ENCODE data around the gene NLRP3.
"Not testable (repeated sequence)": the region's sequence is repeated elsewhere in the genome, so short reads cannot be mapped to it uniquely, and the experiment has no call there.

The NLRP3 gene

GRCh38 chr1:247440001-247440620 is 24.1 kb downstream of the NLRP3 start:
- DNase-seq: no peak

DNA sequence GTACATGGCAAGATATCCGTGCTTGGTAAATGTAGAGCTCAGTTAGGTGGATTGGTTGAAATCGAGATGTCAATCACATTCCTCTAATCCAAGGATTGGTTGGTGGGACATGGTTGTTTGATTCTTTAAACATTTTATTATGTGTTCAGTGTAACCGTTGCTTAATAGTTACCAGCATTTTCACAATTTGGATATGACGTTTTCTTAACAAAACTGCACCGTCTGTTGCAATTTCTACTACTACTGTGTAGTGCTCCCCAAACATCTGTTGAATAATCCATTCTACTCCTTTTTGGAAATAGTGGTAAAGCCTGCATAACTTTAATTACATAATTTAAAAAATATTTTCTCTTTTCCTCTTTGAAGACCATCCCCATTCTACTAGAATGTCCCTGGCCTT is 25.6 kb downstream of the NLRP3 start:
- no peak for DNase-seq

- DNase-seq: no peak
These were observed 26.2 kb downstream of the NLRP3 start for GRCh38 chr1:247442164-247442563.

DNA sequence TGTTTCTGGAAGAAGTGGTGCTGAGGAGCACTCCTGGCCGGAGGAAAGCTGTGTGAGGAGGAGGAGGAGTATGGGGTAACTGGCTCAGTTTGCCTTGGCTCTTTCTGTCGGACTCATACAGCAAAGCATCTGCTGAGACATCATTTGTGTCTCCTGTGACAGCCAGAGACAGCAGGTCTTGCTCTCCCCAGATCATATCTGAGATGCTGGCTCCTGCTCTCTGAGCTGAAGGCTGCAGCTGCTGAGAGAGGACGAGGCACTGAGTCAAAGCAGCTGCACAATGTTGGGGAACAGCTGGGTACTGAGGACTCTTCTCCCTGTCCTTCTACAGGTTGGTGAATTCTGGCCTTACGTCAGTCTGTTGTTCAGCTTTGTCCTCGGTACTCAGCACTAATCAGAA is 27.7 kb downstream of the NLRP3 start:
- no peak for DNase-seq

DNA sequence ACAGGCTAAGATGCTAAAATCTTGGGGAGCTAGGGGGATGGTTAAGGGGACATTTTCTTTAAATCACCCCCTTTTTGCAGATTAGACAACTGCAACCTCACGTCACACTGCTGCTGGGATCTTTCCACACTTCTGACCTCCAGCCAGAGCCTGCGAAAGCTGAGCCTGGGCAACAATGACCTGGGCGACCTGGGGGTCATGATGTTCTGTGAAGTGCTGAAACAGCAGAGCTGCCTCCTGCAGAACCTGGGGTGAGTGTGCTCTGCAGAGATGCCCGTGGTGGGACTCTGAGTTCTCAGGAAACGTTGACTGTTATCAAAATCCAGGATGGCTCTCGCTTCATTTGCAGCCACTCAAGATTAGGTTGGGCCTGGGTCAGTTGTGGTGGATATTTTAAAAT is 28.6 kb downstream of the NLRP3 start:
- no peak for DNase-seq

- no peak for DNase-seq
These were observed 29.8 kb downstream of the NLRP3 start for GRCh38 chr1:247445526-247446356.

- no peak for DNase-seq
These were observed 31.4 kb downstream of the NLRP3 start for GRCh38 chr1:247447162-247447909.

- peak in 2 of 3 experiments; percentile 11 to 58 for DNase-seq
These were observed 32.3 kb downstream of the NLRP3 start for GRCh38 chr1:247448107-247448791.

GRCh38 chr1:247451388-247452010 is 35.5 kb downstream of the NLRP3 start:
- no peak for DNase-seq

- DNase-seq: peak in 1 of 3 experiments; percentile 6
These were observed 36.6 kb downstream of the NLRP3 start for GRCh38 chr1:247452447-247453039.

- DNase-seq: no peak
These were observed 37.3 kb downstream of the NLRP3 start for GRCh38 chr1:247453245-247453644.

DNA sequence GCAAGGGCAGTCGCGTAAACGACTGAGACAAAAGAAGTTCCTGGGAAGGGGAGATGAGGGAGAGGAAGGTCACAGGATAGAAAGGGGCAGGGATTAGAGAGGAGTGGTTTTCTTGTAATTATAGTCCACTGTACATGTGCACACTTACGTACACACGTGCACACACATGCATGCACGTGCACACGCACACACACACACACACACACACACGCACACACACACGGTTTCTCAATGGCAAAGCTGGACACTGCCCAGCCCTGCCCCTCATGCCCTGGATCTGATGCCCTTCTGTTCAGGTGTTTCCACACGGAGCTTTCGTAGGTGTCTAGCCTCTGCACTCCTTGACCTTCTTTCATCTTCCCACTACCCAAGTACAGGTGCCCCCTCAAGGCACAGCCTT is 38.0 kb downstream of the NLRP3 start:
- DNase-seq: no peak

- no peak for DNase-seq
These were observed 40.0 kb downstream of the NLRP3 start for GRCh38 chr1:247456021-247456420.

DNA sequence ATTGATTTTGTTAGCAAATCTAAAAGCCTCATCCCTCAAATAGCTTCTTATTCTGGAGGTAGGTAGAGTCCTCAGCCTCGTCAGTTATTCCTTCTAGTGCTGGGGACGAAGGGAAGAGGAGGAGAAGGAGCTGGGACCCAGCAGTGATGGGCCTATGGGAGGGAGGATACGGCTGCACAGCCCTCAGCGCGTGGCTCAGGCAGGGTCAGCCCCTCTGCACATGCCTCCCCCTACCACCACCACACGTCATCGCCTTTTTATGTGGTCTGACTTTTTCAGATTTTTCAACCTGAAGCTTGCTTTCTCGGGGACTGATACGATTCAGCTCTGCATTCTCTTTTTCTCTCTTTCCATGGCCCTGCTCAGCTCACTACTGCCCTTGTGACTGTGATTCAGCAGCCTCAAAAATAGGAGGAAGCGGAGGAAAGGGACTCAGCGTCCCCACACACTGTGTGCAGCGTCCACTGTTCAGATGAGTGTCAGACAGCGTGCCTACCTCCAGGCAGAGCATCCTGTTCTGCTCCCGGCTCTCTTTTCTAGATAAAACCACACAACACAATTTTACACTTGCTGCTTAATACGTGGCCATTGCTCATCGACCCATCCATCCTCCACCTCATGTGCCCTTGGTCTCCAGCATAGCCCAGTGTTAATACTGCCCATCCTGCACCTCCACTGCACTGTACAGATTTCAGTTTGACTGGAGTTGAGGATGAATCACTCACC is 41.1 kb downstream of the NLRP3 start:
- no peak for DNase-seq

DNA sequence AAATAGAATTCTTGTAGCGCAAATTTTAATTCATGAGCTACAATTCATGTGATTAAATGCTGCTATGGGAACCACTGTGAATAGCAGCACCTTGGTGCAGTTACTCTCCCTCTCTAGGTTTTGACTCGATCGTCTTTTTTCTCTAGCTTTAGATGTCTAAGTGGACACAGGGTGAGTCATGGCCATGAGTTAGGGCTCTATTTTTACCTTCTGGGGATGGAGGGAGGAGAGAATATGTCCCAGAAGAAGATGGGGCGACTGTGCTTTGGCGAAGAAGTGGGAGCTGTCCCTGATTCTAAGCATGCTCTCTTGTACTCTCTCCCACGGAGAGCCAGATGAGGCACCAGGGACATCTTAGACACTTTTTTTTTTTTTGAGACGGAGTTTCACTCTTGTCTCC is 43.5 kb downstream of the NLRP3 start:
- DNase-seq: no peak

GRCh38 chr1:247465796-247466195 is 49.8 kb downstream of the NLRP3 start:
- no peak for DNase-seq

- no peak for DNase-seq
These were observed 51.2 kb downstream of the NLRP3 start for GRCh38 chr1:247467129-247467528.

- no peak for DNase-seq
These were observed 52.6 kb downstream of the NLRP3 start for GRCh38 chr1:247468481-247469140.

DNA sequence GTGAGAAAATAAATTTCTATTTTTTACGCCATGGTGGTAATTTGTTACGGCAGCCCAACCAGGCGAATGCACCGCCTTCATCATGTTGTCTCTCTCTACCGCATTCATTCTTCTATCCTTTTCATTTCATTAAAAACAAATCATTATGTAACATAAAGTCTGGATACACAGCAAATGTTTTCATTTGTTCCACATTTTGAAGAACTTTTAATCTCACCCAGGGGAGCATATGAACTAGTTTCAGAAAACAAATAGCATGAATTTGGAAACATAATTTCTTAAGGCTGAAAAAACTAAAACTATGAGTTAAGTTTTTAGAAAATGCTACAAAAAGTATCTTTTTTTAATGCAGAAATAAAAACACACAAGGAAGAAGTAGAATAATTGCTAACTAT is 53.2 kb downstream of the NLRP3 start:
- no peak for DNase-seq

- DNase-seq: not testable (repeated sequence)
These were observed 55.0 kb downstream of the NLRP3 start for GRCh38 chr1:247470942-247471429.

Measured in NCI-H1417 (cell line).